Endothelial cell of umbilical vein (primary cell): ENCODE data around the gene ZNF274. TPM values are rescaled to one million over a fixed set of nuclear protein-coding genes. Genes with fewer than 3 reads are reported as not detected.

ENCODE experiments used
- BruUV-seq: library from RNA; stranded (reverse); fragments of 400-500 nt; replicated peaks from 2 replicates; lab custom pipeline; 2021; lab: Mats Ljungman, UMichigan
- CTCF ChIA-PET: fragments of 300-600, 350-600 bp; sonication (Branson Sonifier 250); formaldehyde crosslinking; loops from one replicate; lab custom pipeline; 2021; ENCODE audit warnings: antibody characterized with exemption, inconsistent platforms; lab: Charles Lee
- POLR2A ChIA-PET: fragments of 300-600, 350-600 bp; sonication (Branson Sonifier 250); formaldehyde crosslinking; loops from one replicate; lab custom pipeline; 2021; ENCODE audit warnings: antibody characterized with exemption, inconsistent platforms; lab: Charles Lee
- DNase-seq: peaks from one replicate; pipeline ENCODE4 v3.0.0-alpha.2; 2011; ENCODE audit warnings: low read depth, low spot score
- FAIRE-seq: peaks from 2 replicates; lab custom pipeline; 2011; peaks lifted over from hg19 to GRCh38; lab: Jason Lieb, UNC
- H2AFZ ChIP-seq: 2 replicates; pipeline ENCODE4 v1.6.0; 2012; ENCODE audit warnings: low read depth, low read length, control low read depth, inconsistent platforms
- H3K27ac ChIP-seq: 2 replicates; pipeline ENCODE4 v1.5.1; 2011; ENCODE audit warnings: low read depth, mild to moderate bottlenecking, control low read depth, low read length, moderate library complexity; ENCODE audit not compliant: insufficient read depth
- H3K27me3 ChIP-seq, 2 experiments: 2 replicates each; pipeline versions ENCODE4 v1.6.0 to v1.6.1; 2011; ENCODE audit warnings: low read length in 2 of 2, mixed read lengths in 1 of 2; ENCODE audit not compliant: control insufficient read depth in 2 of 2, insufficient read depth in 2 of 2
- H3K36me3 ChIP-seq, 2 experiments: 2 replicates in 1 of 2; 3 replicates in 1 of 2; pipeline ENCODE4 v1.5.1; 2011; ENCODE audit warnings: low read length in 2 of 2, mild to moderate bottlenecking in 1 of 2, moderate library complexity in 1 of 2; ENCODE audit not compliant: control insufficient read depth in 2 of 2, insufficient read depth in 2 of 2; ENCODE audit errors: extremely low read depth in 1 of 2
- H3K4me1 ChIP-seq: 3 replicates; pipeline ENCODE4 v1.5.1; 2011; ENCODE audit warnings: mild to moderate bottlenecking, low read length; ENCODE audit not compliant: control insufficient read depth, insufficient read depth; ENCODE audit errors: extremely low read depth
- H3K4me2 ChIP-seq: 2 replicates; pipeline ENCODE4 v1.6.1; 2011; ENCODE audit warnings: low read length, control low read depth, mixed read lengths; ENCODE audit not compliant: insufficient read depth
- H3K4me3 ChIP-seq, 3 experiments: fragments of 200-600 bp in 1 of 3; sonication (generic), shearing (Covaris generic) in 1 of 3; replicated peaks in 1 of 3; 2 replicates each; pipeline ENCODE4 v1.5.1; 2011 to 2016; ENCODE audit warnings: control low read depth in 3 of 3, low read length in 3 of 3, mild to moderate bottlenecking in 2 of 3, inconsistent platforms in 1 of 3, low read depth in 1 of 3, moderate library complexity in 1 of 3; ENCODE audit not compliant: insufficient read depth in 1 of 3
- H3K79me2 ChIP-seq: 2 replicates; pipeline ENCODE4 v1.6.0; 2012; ENCODE audit warnings: low read length, inconsistent platforms; ENCODE audit not compliant: control insufficient read depth, insufficient read depth
- H3K9ac ChIP-seq: replicated peaks from 2 replicates; pipeline ENCODE3; 2011; ENCODE audit warnings: low read length, control low read depth; ENCODE audit not compliant: insufficient read depth; ENCODE audit errors: extremely low read depth
- H3K9me1 ChIP-seq: replicated peaks from 3 replicates; pipeline ENCODE4 v1.6.0; 2011; ENCODE audit warnings: mild to moderate bottlenecking, low read length; ENCODE audit not compliant: control insufficient read depth, insufficient read depth; ENCODE audit errors: extremely low read depth
- H3K9me3 ChIP-seq: replicated peaks from 2 replicates; pipeline ENCODE4 v1.5.1; 2012; ENCODE audit warnings: low read length, inconsistent platforms; ENCODE audit not compliant: control insufficient read depth, insufficient read depth
- H4K20me1 ChIP-seq: replicated peaks from 2 replicates; pipeline ENCODE3; 2011; ENCODE audit warnings: mild to moderate bottlenecking, low read length; ENCODE audit not compliant: control insufficient read depth, insufficient read depth; ENCODE audit errors: extremely low read depth
- CTCF ChIP-seq, 2 donors: IDR thresholded peaks; 1 replicate in 1 of 2; 2 replicates in 1 of 2; pipeline ENCODE4 v1.5.1; 2011; ENCODE audit warnings: low read length in 2 of 2, mild to moderate bottlenecking in 2 of 2, moderate library complexity in 2 of 2, control low read depth in 1 of 2, inconsistent platforms in 1 of 2, low read depth in 1 of 2; ENCODE audit not compliant: insufficient read depth in 1 of 2; ENCODE audit errors: extremely low read depth in 1 of 2
- EZH2 ChIP-seq: IDR thresholded peaks from 2 replicates; pipeline ENCODE4 v1.6.1; 2012; ENCODE audit warnings: borderline replicate concordance, low read depth, mild to moderate bottlenecking, moderate library complexity, low read length, inconsistent platforms; ENCODE audit not compliant: severe bottlenecking
- FOS ChIP-seq: IDR thresholded peaks from 2 replicates; pipeline ENCODE4 v1.6.1; 2011; ENCODE audit warnings: mild to moderate bottlenecking, low read length, moderate library complexity, borderline replicate concordance; ENCODE audit not compliant: insufficient read depth
- GATA2 ChIP-seq: IDR thresholded peaks from 2 replicates; pipeline ENCODE4 v1.7.0; 2011; ENCODE audit warnings: low read depth, mild to moderate bottlenecking, moderate library complexity, mixed read lengths, low read length; ENCODE audit not compliant: insufficient read length, insufficient read depth
- JUN ChIP-seq: IDR thresholded peaks from 2 replicates; pipeline ENCODE4 v1.6.1; 2011; ENCODE audit warnings: borderline replicate concordance, low read depth; ENCODE audit not compliant: insufficient read length, insufficient read depth
- MAX ChIP-seq: IDR thresholded peaks from 2 replicates; pipeline ENCODE4 v1.6.1; 2011; ENCODE audit not compliant: insufficient read depth, insufficient read length
- MYC ChIP-seq: IDR thresholded peaks from one replicate; pipeline ENCODE4 v1.6.1; 2011; ENCODE audit warnings: mild to moderate bottlenecking, low read depth, low read length
- POLR2A ChIP-seq: IDR thresholded peaks from 2 replicates; pipeline ENCODE4 v1.6.1; 2012; ENCODE audit warnings: low read depth, mild to moderate bottlenecking, control low read depth, low read length
- POLR2AphosphoS5 ChIP-seq: IDR thresholded peaks from 2 replicates; pipeline ENCODE4 v1.6.1; 2012; ENCODE audit warnings: low read depth, mild to moderate bottlenecking, control low read depth, low read length, moderate library complexity; ENCODE audit not compliant: insufficient read depth
- dilution Hi-C: fragments of 300-500 bp; cut with MboI; formaldehyde crosslinking; loops from one replicate; pipeline ENCODE4 v1.15.0; 2019; ENCODE audit warnings: low sequenced_read_pairs; ENCODE audit not compliant: extremely low pct_ligation_motif_present
- intact Hi-C: fragments of 100-400 bp; cut with micrococcal nuclease; formaldehyde crosslinking; loops from one replicate; pipeline ENCODE4 v1.10.0; 2022
- polyA plus RNA-seq, 4 experiments: library from polyadenylated mRNA; depleted of rRNA in 3 of 4; stranded (reverse) in 3 of 4; unstranded in 1 of 4; fragments of >200 nt; gene quantifications; 2 replicates each; pipeline versions ENCODE4 v1.2.1 to v1.2.3, GENCODE V29; 2011 to 2012; ENCODE audit warnings: missing spikeins in 1 of 4
- total RNA-seq: library from RNA; stranded (reverse); gene quantifications from 2 replicates; pipeline ENCODE4 v1.2.3, GENCODE V29; 2021

ZNF274 gene
- total and polyA plus RNA-seq, 2 donors (not counting 3 experiments of a cell fraction or from before 2014, with no cell fraction given): 10.1 to 18.3 TPM

GRCh38 chr19:58153386-58153785 is 29.5 kb upstream of the ZNF274 start:
- no peak overlapping the region for H2AFZ ChIP-seq
- POLR2A ChIA-PET: no interaction called here
- CTCF ChIA-PET: no interaction called here
- intact Hi-C loops: loop anchor here (10.0 kb wide), 4 partner anchors 59 to 539 kb away; partner anchors contain the start of genes ZNF134, ZNF256, ZNF606 and ZSCAN18
- H3K9me3 ChIP-seq: no peaks in the 10 kb centered on the region
- no peak overlapping the region for H3K4me2 ChIP-seq
- no peak for TF ChIP-seq FOS
- no peaks in the 10 kb centered on the region for H4K20me1 ChIP-seq
- DNase-seq (no peak), FAIRE-seq (no peak)
- no TSS peak for BruUV-seq
- no peak overlapping the region for H3K4me3 ChIP-seq
- H3K27ac ChIP-seq: no peak overlapping the region
- H3K9me1 ChIP-seq: no peaks in the 10 kb centered on the region
- H3K4me1 ChIP-seq: no peaks in the 10 kb centered on the region
- H3K36me3 ChIP-seq: no peaks in the 10 kb centered on the region
- H3K79me2 ChIP-seq: no peaks in the 10 kb centered on the region
- H3K9ac ChIP-seq: no peak overlapping the region
- dilution Hi-C loops: no loop called here
- H3K27me3 ChIP-seq: no peaks in the 10 kb centered on the region

GRCh38 chr19:58154287-58154678 is 28.6 kb upstream of the ZNF274 start:
- Histone ChIP-seq H3K27ac (no peak overlapping the region), H3K9ac (peak overlapping the region; percentile 40), H3K9me1 (no peaks in the 10 kb centered on the region), H3K79me2 (no peaks in the 10 kb centered on the region), H4K20me1 (no peaks in the 10 kb centered on the region), H3K36me3 (no peaks in the 10 kb centered on the region), H3K9me3 (no peaks in the 10 kb centered on the region), H3K4me3 (peak overlapping the region; percentile 39 to 75 (median 63)), H2AFZ (peak overlapping the region; percentile 87), H3K27me3 (no peaks in the 10 kb centered on the region), H3K4me2 (peak overlapping the region; percentile 61), H3K4me1 (no peaks in the 10 kb centered on the region)
- dilution Hi-C loops: no loop called here
- FAIRE-seq (peak; percentile 38), DNase-seq (peak; percentile 32)
- TF ChIP-seq POLR2AphosphoS5: no peak
- TF ChIP-seq POLR2A: no peak
- TF ChIP-seq MYC: no peak
- TF ChIP-seq MAX: no peak
- no peak for TF ChIP-seq GATA2
- TF ChIP-seq CTCF (IDR thresholded peaks at IDR 0.05; ENCODE audit: extremely low read depth in 1 of 2, insufficient read depth in 1 of 2, low read depth in 1 of 2, low read length in 2 of 2): no peak
- TF ChIP-seq EZH2: no peak
- no peak for TF ChIP-seq FOS
- TF ChIP-seq JUN: no peak
- no TSS peak for BruUV-seq
- ChIA-PET CTCF (no interaction called here), POLR2A (no interaction called here)
- intact Hi-C loops: loop anchor here (1.0 to 10.0 kb wide), 7 partner anchors 59 to 1049 kb away; partner anchors contain the start of genes ZNF134, ZNF17, ZNF256 and ZNF606
